Embryonic facial prominence (tissue), 1 donor: ENCODE results near the gene CACNB4.

Experiments
- DNase-seq: peaks from one replicate; pipeline ENCODE4 v3.0.0-alpha.2; 2016; ENCODE audit errors: extremely low spot score

Gene CACNB4

GRCh38 chr2:152088006-152088405 lies 10.8 kb downstream of the CACNB4 start:
- DNase-seq: no peak

DNA sequence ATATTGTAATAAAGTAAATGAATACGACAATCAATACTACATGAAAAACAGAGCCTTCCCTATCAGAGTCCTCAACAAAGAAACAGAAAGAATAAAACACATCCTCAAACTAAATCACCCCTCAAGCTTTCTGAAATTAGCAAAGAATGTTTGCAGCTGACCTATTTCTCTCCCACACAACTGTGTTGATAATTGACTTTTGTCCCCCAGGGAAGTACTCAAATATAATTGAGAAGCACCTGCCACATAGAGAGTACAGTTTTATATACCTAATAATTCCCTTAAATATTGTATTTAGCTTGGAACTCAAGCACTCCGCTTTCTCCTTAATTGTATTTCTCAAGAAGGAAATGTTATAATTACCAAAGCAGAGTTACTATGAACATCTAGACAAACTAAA lies 12.6 kb downstream of the CACNB4 start:
- DNase-seq: no peak

DNA sequence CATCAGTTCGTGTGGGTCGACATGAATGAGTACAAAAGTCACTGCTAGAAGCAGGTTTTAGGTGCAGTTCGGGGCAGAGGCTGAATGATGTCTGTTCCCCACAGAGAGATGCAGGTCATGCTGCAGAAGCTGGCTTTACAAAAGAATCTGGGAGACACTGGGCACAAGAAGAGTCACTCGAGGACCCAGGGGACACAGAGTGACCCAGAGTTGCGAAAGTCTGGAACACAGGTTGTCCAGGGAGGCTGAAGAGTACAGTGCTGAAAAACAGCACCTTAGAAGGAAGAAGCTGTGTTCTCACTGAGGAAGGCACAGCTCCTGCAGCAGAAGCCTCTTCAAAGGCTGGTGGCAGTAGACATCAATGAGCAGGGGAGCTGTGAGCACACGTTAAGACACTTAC lies 14.8 kb downstream of the CACNB4 start:
- DNase-seq: no peak

DNA sequence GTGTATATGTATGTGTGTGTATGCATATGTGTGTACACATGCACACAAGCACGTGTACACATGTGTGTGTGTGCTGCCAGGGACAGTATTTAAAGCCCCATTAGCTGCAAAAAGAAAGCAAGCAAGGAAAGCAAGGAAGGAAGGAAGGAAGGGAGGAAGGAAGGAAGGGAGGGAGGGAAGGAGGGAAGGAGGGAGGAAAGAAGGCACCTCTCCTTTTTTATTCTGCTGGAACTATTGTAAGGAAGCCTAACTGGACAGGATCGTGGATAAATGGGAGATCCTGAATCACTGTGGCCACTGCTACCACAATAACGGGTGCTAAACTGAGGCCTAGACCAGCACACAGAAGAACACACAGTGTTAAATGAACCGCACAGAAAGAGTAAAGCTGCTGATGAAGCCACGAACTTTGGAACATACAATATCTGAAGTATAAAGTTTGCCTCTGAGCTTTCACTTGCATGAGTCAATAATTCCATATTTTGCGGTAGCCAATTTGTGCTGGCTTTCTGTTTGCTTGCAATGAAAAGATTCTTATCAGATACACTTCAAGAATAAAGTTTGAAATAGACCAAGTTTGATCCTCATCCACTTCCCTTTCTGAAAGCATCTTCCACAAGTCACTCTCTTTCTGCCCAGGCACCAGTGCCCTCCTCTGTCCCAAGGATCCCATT lies 15.5 kb downstream of the CACNB4 start:
- no peak for DNase-seq

- no peak for DNase-seq
These were observed 20.2 kb downstream of the CACNB4 start for GRCh38 chr2:152078662-152079061.

GRCh38 chr2:152078023-152078422 lies 20.8 kb downstream of the CACNB4 start:
- DNase-seq: no peak

DNA sequence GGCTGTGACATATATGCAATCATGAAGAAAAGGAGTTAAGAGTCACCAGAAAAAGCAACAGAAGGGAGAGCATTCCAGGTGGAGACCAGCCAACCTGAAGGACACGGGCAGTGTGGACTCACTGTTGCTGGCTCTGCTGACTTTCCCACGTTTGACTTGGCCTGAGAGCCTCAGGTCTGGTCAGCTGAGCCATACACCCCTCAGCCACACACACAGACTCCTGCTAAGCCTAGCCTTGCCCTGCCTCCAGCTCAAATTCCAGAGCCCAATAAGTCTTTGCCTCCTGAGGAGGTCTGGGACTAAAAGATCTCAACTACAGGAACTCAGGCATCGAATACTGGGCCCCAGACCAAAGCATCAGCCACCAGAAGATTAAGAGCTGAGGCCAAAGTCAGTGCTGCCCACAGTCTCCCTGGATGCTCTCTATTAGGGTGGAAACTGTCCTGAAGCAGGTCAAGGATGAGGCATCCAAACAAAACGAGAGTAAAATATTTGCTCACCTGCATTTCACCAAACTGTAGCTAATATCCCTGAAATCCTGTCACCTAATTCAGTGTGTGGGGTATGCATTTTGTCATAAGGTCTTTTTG lies 23.3 kb downstream of the CACNB4 start:
- DNase-seq: no peak

DNA sequence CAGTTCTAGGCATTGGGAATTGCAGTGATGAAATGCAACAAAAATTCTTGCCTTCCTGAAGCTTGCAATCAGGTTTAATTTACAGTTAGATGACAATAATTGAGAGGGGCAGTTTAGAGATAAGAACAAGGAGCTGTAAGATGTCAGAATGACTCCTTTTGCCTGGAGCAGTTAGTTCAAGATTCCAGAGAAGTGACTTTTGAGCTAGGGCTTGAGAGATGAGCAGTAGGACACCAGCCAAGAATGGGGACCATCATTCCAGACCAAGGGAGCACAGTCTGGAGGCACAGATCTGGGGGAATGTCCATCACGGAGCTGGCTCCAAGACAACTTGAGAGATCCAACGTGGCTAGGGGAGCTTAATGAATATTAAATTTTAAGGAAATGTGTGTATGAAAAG lies 26.8 kb downstream of the CACNB4 start:
- no peak for DNase-seq

DNA sequence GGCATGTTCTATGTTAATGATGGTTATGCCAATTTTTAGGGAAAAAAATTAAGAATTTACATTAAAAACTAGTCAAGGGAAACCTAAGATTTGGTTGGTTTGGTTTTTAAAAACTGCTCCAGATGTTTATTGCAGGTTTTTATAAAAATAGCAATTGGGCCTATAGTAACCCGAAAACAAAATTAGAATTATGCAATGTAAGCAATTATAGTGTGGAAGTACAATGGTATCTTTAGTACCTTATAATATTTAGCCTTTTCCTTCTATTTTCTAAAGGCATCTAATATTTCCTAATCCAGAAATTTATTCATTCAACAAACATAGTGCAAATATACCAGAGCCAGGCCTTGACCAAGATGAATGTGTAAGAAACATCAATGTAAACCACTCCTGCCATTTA lies 27.3 kb downstream of the CACNB4 start:
- DNase-seq: no peak

- DNase-seq: no peak
These were observed 27.8 kb downstream of the CACNB4 start for GRCh38 chr2:152071092-152071491.

- DNase-seq: no peak
These were observed 30.6 kb downstream of the CACNB4 start for GRCh38 chr2:152068226-152068625.

GRCh38 chr2:152067823-152068222 lies 31.0 kb downstream of the CACNB4 start:
- no peak for DNase-seq

- DNase-seq: no peak
These were observed 32.9 kb downstream of the CACNB4 start for GRCh38 chr2:152065945-152066344.

- DNase-seq: no peak
These were observed 34.8 kb downstream of the CACNB4 start for GRCh38 chr2:152064001-152064400.

GRCh38 chr2:152063325-152063924 lies 35.4 kb downstream of the CACNB4 start:
- no peak for DNase-seq

GRCh38 chr2:152062125-152063091 lies 36.4 kb downstream of the CACNB4 start:
- no peak for DNase-seq

- DNase-seq: no peak
These were observed 37.5 kb downstream of the CACNB4 start for GRCh38 chr2:152061383-152061782.

GRCh38 chr2:152058655-152059054 lies 40.2 kb downstream of the CACNB4 start:
- DNase-seq: no peak

- no peak for DNase-seq
These were observed 42.4 kb downstream of the CACNB4 start for GRCh38 chr2:152056418-152056817.

- no peak for DNase-seq
These were observed 43.3 kb downstream of the CACNB4 start for GRCh38 chr2:152055366-152056108.

GRCh38 chr2:152054593-152054992 lies 44.3 kb downstream of the CACNB4 start:
- no peak for DNase-seq

- no peak for DNase-seq
These were observed 47.4 kb downstream of the CACNB4 start for GRCh38 chr2:152051436-152051835.
